ENCODE results near the gene VPS45.

The VPS45 gene

GRCh38 chr1:150160964-150161621 is 93.5 kb downstream of the VPS45 start:
- no peak overlapping the region for H3K9ac ChIP-seq (ENCODE audit: low read length)
- peaks cover 33% of the 10 kb centered on the region for H3K4me1 ChIP-seq (ENCODE audit: control insufficient read depth, insufficient read depth, low read length)
- no peaks in the 10 kb centered on the region for H3K9me3 ChIP-seq (ENCODE audit: control insufficient read depth, insufficient read depth, low read depth, low read length)
- H3K27me3 ChIP-seq (ENCODE audit: control insufficient read depth, insufficient read depth, low read length), result no peaks in the 10 kb centered on the region
- peaks cover 36% of the 10 kb centered on the region for H3K36me3 ChIP-seq (ENCODE audit: control insufficient read depth, insufficient read depth, low read length)
- H3K27ac ChIP-seq (ENCODE audit: low read depth, low read length), result no peak overlapping the region
- H3K4me3 ChIP-seq (ENCODE audit: low read depth, low read length), result no peak overlapping the region

- Histone ChIP-seq H3K4me3 (ENCODE audit: low read depth, low read length) (peak overlapping the region; percentile 50), H3K27ac (ENCODE audit: low read depth, low read length) (peak overlapping the region; percentile 96), H3K27me3 (ENCODE audit: control insufficient read depth, insufficient read depth, low read length) (no peaks in the 10 kb centered on the region), H3K9ac (ENCODE audit: low read length) (peak overlapping the region; percentile 95), H3K36me3 (ENCODE audit: control insufficient read depth, insufficient read depth, low read length) (peaks cover 28% of the 10 kb centered on the region), H3K9me3 (ENCODE audit: control insufficient read depth, insufficient read depth, low read depth, low read length) (no peaks in the 10 kb centered on the region), H3K4me1 (ENCODE audit: control insufficient read depth, insufficient read depth, low read length) (peaks cover 33% of the 10 kb centered on the region)
Observed at GRCh38 chr1:150161747-150162581, 94.4 kb downstream of the VPS45 start.

DNA sequence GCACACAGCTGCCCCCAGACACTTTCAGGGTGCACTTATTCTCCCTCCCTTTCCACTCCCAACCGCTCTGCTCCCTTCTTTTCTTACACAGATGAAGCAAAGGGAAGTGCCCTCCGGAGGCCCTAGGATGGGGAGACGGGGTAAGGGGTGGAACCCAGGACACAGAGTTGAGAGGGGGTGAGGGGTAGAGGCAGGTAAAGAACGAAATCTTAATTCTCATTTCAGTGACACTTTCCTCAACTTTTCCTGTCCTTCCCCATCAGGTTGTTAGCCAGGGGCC is 94.9 kb downstream of the VPS45 start:
- peak overlapping the region; percentile 95 for H3K9ac ChIP-seq (ENCODE audit: low read length)
- peak overlapping the region; percentile 96 for H3K27ac ChIP-seq (ENCODE audit: low read depth, low read length)
- H3K4me3 ChIP-seq (ENCODE audit: low read depth, low read length), result peak overlapping the region; percentile 50
- H3K27me3 ChIP-seq (ENCODE audit: control insufficient read depth, insufficient read depth, low read length), result no peaks in the 10 kb centered on the region
- peaks cover 22% of the 10 kb centered on the region for H3K36me3 ChIP-seq (ENCODE audit: control insufficient read depth, insufficient read depth, low read length)
- no peaks in the 10 kb centered on the region for H3K9me3 ChIP-seq (ENCODE audit: control insufficient read depth, insufficient read depth, low read depth, low read length)
- H3K4me1 ChIP-seq (ENCODE audit: control insufficient read depth, insufficient read depth, low read length), result peaks cover 33% of the 10 kb centered on the region

GRCh38 chr1:150162862-150163706 is 95.5 kb downstream of the VPS45 start:
- Histone ChIP-seq H3K36me3 (ENCODE audit: control insufficient read depth, insufficient read depth, low read length) (peaks cover 16% of the 10 kb centered on the region), H3K4me1 (ENCODE audit: control insufficient read depth, insufficient read depth, low read length) (peaks cover 33% of the 10 kb centered on the region), H3K9me3 (ENCODE audit: control insufficient read depth, insufficient read depth, low read depth, low read length) (no peaks in the 10 kb centered on the region), H3K9ac (ENCODE audit: low read length) (peak overlapping the region; percentile 95), H3K4me3 (ENCODE audit: low read depth, low read length) (peak overlapping the region; percentile 50), H3K27me3 (ENCODE audit: control insufficient read depth, insufficient read depth, low read length) (no peaks in the 10 kb centered on the region), H3K27ac (ENCODE audit: low read depth, low read length) (peak overlapping the region; percentile 96)

GRCh38 chr1:150164224-150164623 is 96.6 kb downstream of the VPS45 start:
- peaks cover 8% of the 10 kb centered on the region for H3K36me3 ChIP-seq (ENCODE audit: control insufficient read depth, insufficient read depth, low read length)
- peaks cover 33% of the 10 kb centered on the region for H3K4me1 ChIP-seq (ENCODE audit: control insufficient read depth, insufficient read depth, low read length)
- no peak overlapping the region for H3K4me3 ChIP-seq (ENCODE audit: low read depth, low read length)
- peak overlapping the region; percentile 95 for H3K9ac ChIP-seq (ENCODE audit: low read length)
- H3K27ac ChIP-seq (ENCODE audit: low read depth, low read length), result no peak overlapping the region
- no peaks in the 10 kb centered on the region for H3K9me3 ChIP-seq (ENCODE audit: control insufficient read depth, insufficient read depth, low read depth, low read length)
- H3K27me3 ChIP-seq (ENCODE audit: control insufficient read depth, insufficient read depth, low read length), result no peaks in the 10 kb centered on the region

GRCh38 chr1:150164779-150165178 is 97.2 kb downstream of the VPS45 start:
- Histone ChIP-seq H3K9me3 (ENCODE audit: control insufficient read depth, insufficient read depth, low read depth, low read length) (no peaks in the 10 kb centered on the region), H3K27me3 (ENCODE audit: control insufficient read depth, insufficient read depth, low read length) (no peaks in the 10 kb centered on the region), H3K36me3 (ENCODE audit: control insufficient read depth, insufficient read depth, low read length) (peaks cover 2% of the 10 kb centered on the region), H3K9ac (ENCODE audit: low read length) (no peak overlapping the region), H3K4me1 (ENCODE audit: control insufficient read depth, insufficient read depth, low read length) (peaks cover 33% of the 10 kb centered on the region), H3K27ac (ENCODE audit: low read depth, low read length) (no peak overlapping the region), H3K4me3 (ENCODE audit: low read depth, low read length) (no peak overlapping the region)

- Histone ChIP-seq H3K27me3 (ENCODE audit: control insufficient read depth, insufficient read depth, low read length) (no peaks in the 10 kb centered on the region), H3K9me3 (ENCODE audit: control insufficient read depth, insufficient read depth, low read depth, low read length) (no peaks in the 10 kb centered on the region), H3K9ac (ENCODE audit: low read length) (no peak overlapping the region), H3K4me1 (ENCODE audit: control insufficient read depth, insufficient read depth, low read length) (peaks cover 33% of the 10 kb centered on the region), H3K27ac (ENCODE audit: low read depth, low read length) (no peak overlapping the region), H3K4me3 (ENCODE audit: low read depth, low read length) (no peak overlapping the region), H3K36me3 (ENCODE audit: control insufficient read depth, insufficient read depth, low read length) (no peaks in the 10 kb centered on the region)
Observed at GRCh38 chr1:150165622-150166612, 98.3 kb downstream of the VPS45 start.

GRCh38 chr1:150168960-150169601 is 101.5 kb downstream of the VPS45 start:
- H3K36me3 ChIP-seq (ENCODE audit: control insufficient read depth, insufficient read depth, low read length), result no peaks in the 10 kb centered on the region
- H3K4me3 ChIP-seq (ENCODE audit: low read depth, low read length), result no peak overlapping the region
- H3K9me3 ChIP-seq (ENCODE audit: control insufficient read depth, insufficient read depth, low read depth, low read length), result no peaks in the 10 kb centered on the region
- H3K27ac ChIP-seq (ENCODE audit: low read depth, low read length), result no peak overlapping the region
- H3K27me3 ChIP-seq (ENCODE audit: control insufficient read depth, insufficient read depth, low read length), result no peaks in the 10 kb centered on the region
- H3K4me1 ChIP-seq (ENCODE audit: control insufficient read depth, insufficient read depth, low read length), result peaks cover 8% of the 10 kb centered on the region; the same call in 1 of the 2 replicates
- no peak overlapping the region for H3K9ac ChIP-seq (ENCODE audit: low read length)

- Histone ChIP-seq H3K36me3 (ENCODE audit: control insufficient read depth, insufficient read depth, low read length) (no peaks in the 10 kb centered on the region), H3K9me3 (ENCODE audit: control insufficient read depth, insufficient read depth, low read depth, low read length) (no peaks in the 10 kb centered on the region), H3K27me3 (ENCODE audit: control insufficient read depth, insufficient read depth, low read length) (no peaks in the 10 kb centered on the region), H3K27ac (ENCODE audit: low read depth, low read length) (no peak overlapping the region), H3K9ac (ENCODE audit: low read length) (no peak overlapping the region), H3K4me3 (ENCODE audit: low read depth, low read length) (no peak overlapping the region), H3K4me1 (ENCODE audit: control insufficient read depth, insufficient read depth, low read length) (peaks cover 2% of the 10 kb centered on the region; the same call in 1 of the 2 replicates)
Observed at GRCh38 chr1:150171801-150172200, 104.2 kb downstream of the VPS45 start.

DNA sequence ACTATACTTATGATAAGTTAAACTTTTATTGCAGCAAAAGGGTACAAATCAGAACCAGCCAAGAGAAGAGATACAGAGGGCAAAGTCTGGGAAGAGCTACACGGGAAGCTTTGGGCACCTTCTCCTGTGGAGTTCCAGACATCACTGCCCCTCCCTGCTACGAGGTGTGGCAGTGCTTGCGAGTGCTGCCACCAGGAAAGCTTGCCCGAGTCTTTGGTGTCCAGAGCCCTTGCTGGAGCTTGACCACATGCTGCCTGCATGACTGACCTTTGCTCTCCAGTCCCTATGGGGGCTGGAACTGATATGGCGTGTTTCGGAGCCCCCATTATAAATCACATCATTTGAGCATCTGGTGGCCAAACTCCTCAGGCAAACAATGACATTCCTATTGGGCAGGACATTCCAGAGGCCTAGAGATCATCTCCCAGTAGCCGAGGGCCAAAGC is 105.6 kb downstream of the VPS45 start:
- H3K4me1 ChIP-seq (ENCODE audit: control insufficient read depth, insufficient read depth, low read length), result peaks cover 2% of the 10 kb centered on the region; the same call in 1 of the 2 replicates
- H3K27me3 ChIP-seq (ENCODE audit: control insufficient read depth, insufficient read depth, low read length), result no peaks in the 10 kb centered on the region
- H3K9me3 ChIP-seq (ENCODE audit: control insufficient read depth, insufficient read depth, low read depth, low read length), result no peaks in the 10 kb centered on the region
- no peaks in the 10 kb centered on the region for H3K36me3 ChIP-seq (ENCODE audit: control insufficient read depth, insufficient read depth, low read length)
- no peak overlapping the region for H3K9ac ChIP-seq (ENCODE audit: low read length)
- no peak overlapping the region for H3K4me3 ChIP-seq (ENCODE audit: low read depth, low read length)
- H3K27ac ChIP-seq (ENCODE audit: low read depth, low read length), result no peak overlapping the region
